Calu3 (cell line): ENCODE data around the gene SLC25A33. TPM values are rescaled to one million over a fixed set of nuclear protein-coding genes. Genes with fewer than 3 reads are reported as not detected.
"Not testable (repeated sequence)": the region's sequence is repeated elsewhere in the genome, so short reads cannot be mapped to it uniquely, and the experiment has no call there.

Source experiments
- BruUV-seq: library from RNA; stranded (reverse); fragments of 400-500 nt; replicated peaks from 2 replicates; lab custom pipeline; 2021; lab: Mats Ljungman, UMichigan
- CTCF ChIA-PET: fragments of 300-600 bp; sonication (Branson Sonifier 250); formaldehyde crosslinking; loops from one replicate; lab custom pipeline; 2022; ENCODE audit warnings: antibody characterized with exemption; lab: Charles Lee
- DNase-seq: peaks from one replicate; pipeline ENCODE4 v3.0.0; 2022
- H3K27ac Mint-ChIP-seq: one replicate; pipeline ENCODE4 v1.8.0; 2022; ENCODE audit warnings: mixed read lengths; ENCODE audit not compliant: unreplicated experiment
- H3K27me3 Mint-ChIP-seq: one replicate; pipeline ENCODE4 v1.8.0; 2022; ENCODE audit warnings: mixed read lengths; ENCODE audit not compliant: unreplicated experiment
- H3K36me3 Mint-ChIP-seq: one replicate; pipeline ENCODE4 v1.8.0; 2022; ENCODE audit warnings: mild to moderate bottlenecking, moderate library complexity, mixed read lengths; ENCODE audit not compliant: insufficient read depth, unreplicated experiment
- H3K4me1 Mint-ChIP-seq: one replicate; pipeline ENCODE4 v1.8.0; 2022; ENCODE audit warnings: mild to moderate bottlenecking, low read depth, mixed read lengths; ENCODE audit not compliant: unreplicated experiment
- H3K4me3 Mint-ChIP-seq: one replicate; pipeline ENCODE4 v1.8.0; 2022; ENCODE audit warnings: mild to moderate bottlenecking, low read depth, moderate library complexity, mixed read lengths; ENCODE audit not compliant: unreplicated experiment
- H3K9me3 Mint-ChIP-seq: one replicate; pipeline ENCODE4 v1.8.0; 2022; ENCODE audit warnings: low read depth, mixed read lengths; ENCODE audit not compliant: unreplicated experiment
- CTCF ChIP-seq: fragments of 200-600 bp; IDR thresholded peaks from one replicate; pipeline ENCODE4 v1.8.0; 2022; ENCODE audit warnings: antibody characterized with exemption; ENCODE audit not compliant: unreplicated experiment
- intact Hi-C: fragments of 100-400 bp; cut with micrococcal nuclease; formaldehyde crosslinking; loops from one replicate; pipeline ENCODE4 v1.10.0; 2022; ENCODE audit not compliant: unreplicated experiment
- total RNA-seq: library from RNA; stranded (reverse); gene quantifications from 2 replicates; pipeline ENCODE4 v1.2.3, GENCODE V29; 2022

The SLC25A33 gene
- total RNA-seq, 1 experiment from 2014 or later, result 5.2 TPM

- no peak overlapping the region for H3K4me3 Mint-ChIP-seq
- H3K36me3 Mint-ChIP-seq, result peaks cover 5% of the 10 kb centered on the region
- CTCF ChIA-PET, result interaction anchor here (1.0 kb wide), 1 partner anchor 11 kb away, joined by 6 read pairs; no protein-coding TSS in a partner anchor
- intact Hi-C loops, result no loop called here
- no peaks in the 10 kb centered on the region for H3K4me1 Mint-ChIP-seq
- H3K9me3 Mint-ChIP-seq, result no peaks in the 10 kb centered on the region
- no TSS peak for BruUV-seq
- TF ChIP-seq CTCF, result no peak
- H3K27me3 Mint-ChIP-seq, result peaks cover 20% of the 10 kb centered on the region
- H3K27ac Mint-ChIP-seq, result no peak overlapping the region
- DNase-seq, result no peak
These were observed 36.1 kb upstream of the SLC25A33 start for GRCh38 chr1:9503001-9503675.

GRCh38 chr1:9505143-9505542, 34.1 kb upstream of the SLC25A33 start:
- Mint-ChIP-seq H3K27ac (no peak overlapping the region), H3K4me3 (no peak overlapping the region), H3K27me3 (no peaks in the 10 kb centered on the region), H3K4me1 (no peaks in the 10 kb centered on the region), H3K36me3 (peaks cover 5% of the 10 kb centered on the region), H3K9me3 (no peaks in the 10 kb centered on the region)
- CTCF ChIA-PET, result interaction anchor here (0.7 kb wide), 1 partner anchor 1919 kb away, joined by 6 read pairs; no protein-coding TSS in a partner anchor
- DNase-seq, result no peak
- intact Hi-C loops, result no loop called here
- no TSS peak for BruUV-seq
- TF ChIP-seq CTCF, result no peak

- no peak for DNase-seq
- H3K4me3 Mint-ChIP-seq, result no peak overlapping the region
- H3K27me3 Mint-ChIP-seq, result no peaks in the 10 kb centered on the region
- no peaks in the 10 kb centered on the region for H3K4me1 Mint-ChIP-seq
- CTCF ChIA-PET, result interaction anchor here (0.7 kb wide), 1 partner anchor 492 kb away, joined by 3 read pairs; no protein-coding TSS in a partner anchor
- H3K9me3 Mint-ChIP-seq, result no peaks in the 10 kb centered on the region
- TF ChIP-seq CTCF, result no peak
- H3K27ac Mint-ChIP-seq, result no peak overlapping the region
- H3K36me3 Mint-ChIP-seq, result peaks cover 5% of the 10 kb centered on the region
- intact Hi-C loops, result no loop called here
- no TSS peak for BruUV-seq
These were observed 32.4 kb upstream of the SLC25A33 start for GRCh38 chr1:9506901-9507300.

- intact Hi-C loops, result no loop called here
- Mint-ChIP-seq H3K4me3 (no peak overlapping the region), H3K4me1 (no peaks in the 10 kb centered on the region), H3K9me3 (no peaks in the 10 kb centered on the region), H3K27me3 (no peaks in the 10 kb centered on the region), H3K27ac (no peak overlapping the region), H3K36me3 (no peaks in the 10 kb centered on the region)
- BruUV-seq, result no TSS peak
- TF ChIP-seq CTCF, result no peak
- no peak for DNase-seq
- CTCF ChIA-PET, result interaction anchor here (0.7 kb wide), 2 partner anchors 77 to 207 kb away, joined by 3 to 4 read pairs; no protein-coding TSS in a partner anchor
These were observed 29.1 kb upstream of the SLC25A33 start for GRCh38 chr1:9510130-9510529.

GRCh38 chr1:9515550-9515949, 23.7 kb upstream of the SLC25A33 start:
- BruUV-seq, H3K36me3 Mint-ChIP-seq, DNase-seq, H3K4me1 Mint-ChIP-seq, CTCF ChIA-PET, intact Hi-C loops, H3K9me3 Mint-ChIP-seq, H3K27ac Mint-ChIP-seq, H3K27me3 Mint-ChIP-seq, H3K4me3 Mint-ChIP-seq: not testable (repeated sequence)
